ENCODE results near the gene ALS2CL. TPM values are rescaled to one million over a fixed set of nuclear protein-coding genes. Genes with fewer than 3 reads are reported as not detected.

The ALS2CL gene
- total RNA-seq, 1 experiment from 2014 or later = 4.9 TPM

DNA sequence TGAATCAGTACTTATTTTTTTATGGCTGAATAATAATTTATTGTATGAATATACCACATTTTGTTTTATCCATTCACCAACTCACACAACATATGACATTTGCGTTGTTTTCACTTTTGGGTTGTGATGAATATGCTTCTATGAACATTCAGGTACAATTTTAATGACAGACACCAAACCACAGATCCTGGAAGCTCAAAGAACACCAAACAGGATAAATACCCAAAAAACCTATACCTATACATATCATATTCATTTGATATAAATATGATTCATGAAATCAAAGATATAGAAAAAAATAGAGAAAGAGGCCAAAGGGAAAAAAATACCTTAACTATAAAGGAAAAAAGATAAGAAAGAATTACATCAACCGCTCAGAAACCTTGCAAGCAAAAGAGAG is 45.4 kb downstream of the ALS2CL start:
- no peak overlapping the region for H3K18ac ChIP-seq (ENCODE audit: insufficient read length, low read depth, low read length)
- H3K56ac ChIP-seq (ENCODE audit: insufficient read length, low read depth, low read length) = no peak overlapping the region
- no peaks in the 10 kb centered on the region for H3K23me2 ChIP-seq (ENCODE audit: insufficient read length, low read depth, low read length, poor library complexity, severe bottlenecking)
- peaks cover 13 to 19% of the 10 kb centered on the region in 2 experiments for H3K9me3 Mint-ChIP-seq
- H3K4me3 Mint-ChIP-seq = no peak overlapping the region
- H2BK20ac ChIP-seq (ENCODE audit: low read depth, low read length, poor library complexity, severe bottlenecking) = no peak overlapping the region
- no peak overlapping the region for H3K14ac ChIP-seq (ENCODE audit: insufficient read depth, low read length)
- no peaks in the 10 kb centered on the region for H3K27me3 ChIP-seq (ENCODE audit: insufficient read depth, low read length)
- TF ChIP-seq CTCF (conservative IDR thresholded peaks at IDR 0.05) = no peak
- H4K5ac ChIP-seq (ENCODE audit: insufficient read length, low read depth, low read length) = no peak overlapping the region
- H2BK5ac ChIP-seq (ENCODE audit: insufficient read length, low read length) = no peak overlapping the region
- no CpG with 5 or more reads among the region's 2 CpGs for WGBS (ENCODE audit: extremely low coverage, insufficient read length, low lambda C conversion rate)
- no peak overlapping the region for H3T11ph ChIP-seq (ENCODE audit: low read length)
- no peaks in the 10 kb centered on the region for H4K20me1 ChIP-seq (ENCODE audit: control insufficient read depth, insufficient read depth, insufficient read length)
- peaks cover 2% of the 10 kb centered on the region for H3K27me3 Mint-ChIP-seq (ENCODE audit: low read depth)
- H4K8ac ChIP-seq (replicated peaks; ENCODE audit: insufficient read length, low read depth, low read length) = no peak overlapping the region
- H3K4me1 Mint-ChIP-seq = peaks cover 2 to 3% of the 10 kb centered on the region in 2 experiments; a peak in 1 of 4 replicates
- no peak overlapping the region for H3K23ac ChIP-seq (ENCODE audit: insufficient read length, low read depth, low read length)
- H3K79me1 ChIP-seq (ENCODE audit: insufficient read depth, low read depth, low read length, poor library complexity, severe bottlenecking) = no peaks in the 10 kb centered on the region
- H4K91ac ChIP-seq (ENCODE audit: insufficient read length, low read depth, low read length) = no peak overlapping the region
- H3K4ac ChIP-seq (ENCODE audit: low read depth, low read length) = no peak overlapping the region
- no peak for DNase-seq
- no peak overlapping the region for H2BK12ac ChIP-seq (ENCODE audit: insufficient read length, low read depth, low read length)
- no peak overlapping the region for H3K4me2 ChIP-seq (ENCODE audit: insufficient read depth, insufficient read length, low read length)
- no peak overlapping the region for H2AFZ ChIP-seq (ENCODE audit: low read length)
- no peak overlapping the region for H2BK15ac ChIP-seq (ENCODE audit: low read depth, low read length)
- no peak overlapping the region for H2BK120ac ChIP-seq (ENCODE audit: low read depth, low read length, poor library complexity, severe bottlenecking)
- no peak overlapping the region for H2AK5ac ChIP-seq (ENCODE audit: insufficient read length, low read length)
- peaks cover 0 to 9% (median 8%) of the 10 kb centered on the region in 3 experiments for H3K36me3 Mint-ChIP-seq (ENCODE audit: insufficient read depth in 1 of 3, low read depth in 3 of 3)
- no peak overlapping the region for H3K27ac Mint-ChIP-seq
- H3K9ac ChIP-seq (ENCODE audit: extremely low read depth, insufficient read length, low read length) = no peak overlapping the region
- no peaks in the 10 kb centered on the region for H3K9me3 ChIP-seq (ENCODE audit: control insufficient read depth, low read depth, low read length)
- H3K4me1 ChIP-seq (ENCODE audit: insufficient read depth, low read length) = no peaks in the 10 kb centered on the region
- no peak overlapping the region for H3K27ac ChIP-seq (ENCODE audit: insufficient read length, low read depth, low read length)
- H3K79me2 ChIP-seq (ENCODE audit: insufficient read depth, low read length) = no peaks in the 10 kb centered on the region
